ENCODE results near the gene RAB1B. TPM values are rescaled to one million over a fixed set of nuclear protein-coding genes. Genes with fewer than 3 reads are reported as not detected.

The RAB1B gene
- total and polyA plus RNA-seq, 2 experiments from 2014 or later = 86.7 to 146 TPM

- DNase-seq = no peak
- 23 to 30% methylated on average over 26 of the region's 26 CpGs for WGBS, 2 experiments (ENCODE audit: low coverage in 1 of 2, low lambda C conversion rate in 2 of 2, missing lambda C conversion rate in 2 of 2)
- in situ Hi-C loops (cut with MboI) = no loop called here
- Histone ChIP-seq H3K9me3 (ENCODE audit: low read depth) (no peaks in the 10 kb centered on the region), H3K27me3 (replicated peaks; ENCODE audit: insufficient read depth) (no peaks in the 10 kb centered on the region), H3K27ac (peak overlapping the region; percentile 70), H3K9ac (peak overlapping the region; percentile 71), H4K20me1 (ENCODE audit: insufficient read depth) (no peaks in the 10 kb centered on the region), H3K4me1 (ENCODE audit: insufficient read depth) (no peaks in the 10 kb centered on the region), H3K36me3 (ENCODE audit: low read depth) (no peaks in the 10 kb centered on the region), H3K79me2 (ENCODE audit: insufficient read depth) (peaks cover 29% of the 10 kb centered on the region), H3K4me2 (ENCODE audit: unreplicated experiment) (peak overlapping the region; percentile 77), H2AFZ (peak overlapping the region; percentile 70), H3F3A (ENCODE audit: insufficient read depth) (peaks cover 9% of the 10 kb centered on the region), H3K4me3 (peak overlapping the region; percentile 67), H3K9me2 (ENCODE audit: insufficient read depth) (no peaks in the 10 kb centered on the region)
- no peak for TF ChIP-seq EZH2 (IDR thresholded peaks at IDR 0.05; ENCODE audit: insufficient read depth, poor library complexity, severe bottlenecking)
- no peak for TF ChIP-seq EZH2phosphoT487 (IDR thresholded peaks at IDR 0.05; ENCODE audit: insufficient read depth, low read depth)
Measured at GRCh38 chr11:66311470-66311964, 43.1 kb downstream of the RAB1B start.

DNA sequence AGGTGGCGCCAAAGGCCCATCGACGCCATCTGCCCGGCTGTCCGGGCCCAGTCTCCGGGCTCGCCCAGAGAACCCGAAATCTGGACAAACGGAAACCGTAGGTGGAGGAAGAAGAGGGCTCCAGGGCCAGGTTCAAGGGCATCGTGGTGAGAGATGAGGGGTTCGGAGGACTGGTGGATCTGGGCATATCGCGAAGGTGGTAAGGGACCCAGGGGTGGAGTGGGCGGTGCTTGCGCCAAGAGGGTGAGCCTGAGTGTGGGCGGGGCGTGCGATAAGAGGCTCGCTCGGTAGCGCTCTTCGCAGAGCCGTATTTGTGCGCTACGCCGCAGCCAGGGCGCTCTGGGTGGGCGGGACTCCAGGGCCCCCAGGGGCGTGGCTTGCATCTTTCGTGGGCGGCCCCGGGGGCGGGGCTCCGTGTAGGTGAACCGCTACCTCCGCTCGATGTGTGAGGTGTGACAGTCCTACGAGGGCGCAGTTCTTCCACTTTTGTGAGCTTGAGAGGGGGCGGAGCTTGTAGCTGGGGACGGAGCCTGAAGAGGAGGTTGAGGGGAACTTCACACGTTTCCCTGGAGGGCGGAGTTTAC lies 43.6 kb downstream of the RAB1B start:
- H3K36me3 ChIP-seq (ENCODE audit: low read depth) = no peaks in the 10 kb centered on the region
- peak; percentile 97 for DNase-seq
- in situ Hi-C loops (cut with MboI) = no loop called here
- no peaks in the 10 kb centered on the region for H4K20me1 ChIP-seq (ENCODE audit: insufficient read depth)
- no peaks in the 10 kb centered on the region for H3K9me3 ChIP-seq (ENCODE audit: low read depth)
- H3K4me2 ChIP-seq (ENCODE audit: unreplicated experiment) = peak overlapping the region; percentile 77
- 0 to 1% methylated on average over 30 to 44 of the region's 44 CpGs for WGBS, 2 experiments (ENCODE audit: low coverage in 1 of 2, low lambda C conversion rate in 2 of 2, missing lambda C conversion rate in 2 of 2)
- peaks cover 32% of the 10 kb centered on the region for H3K79me2 ChIP-seq (ENCODE audit: insufficient read depth)
- H3K27me3 ChIP-seq (replicated peaks; ENCODE audit: insufficient read depth) = no peaks in the 10 kb centered on the region
- peak overlapping the region; percentile 67 for H3K4me3 ChIP-seq
- H3K9ac ChIP-seq = peak overlapping the region; percentile 71
- H3K27ac ChIP-seq = peak overlapping the region; percentile 70
- H3K9me2 ChIP-seq (ENCODE audit: insufficient read depth) = no peaks in the 10 kb centered on the region
- peak overlapping the region; percentile 70 for H2AFZ ChIP-seq
- 0 out of 2 replicates have a peak, but pooled peaks cover under 1% of the 10 kb centered on the region for H3K4me1 ChIP-seq (ENCODE audit: insufficient read depth)
- TF ChIP-seq EZH2 (IDR thresholded peaks at IDR 0.05; ENCODE audit: insufficient read depth, poor library complexity, severe bottlenecking) (no peak), EZH2phosphoT487 (IDR thresholded peaks at IDR 0.05; ENCODE audit: insufficient read depth, low read depth) (no peak)
- peaks cover 9% of the 10 kb centered on the region for H3F3A ChIP-seq (ENCODE audit: insufficient read depth)

GRCh38 chr11:66312549-66313320 lies 44.3 kb downstream of the RAB1B start:
- TF ChIP-seq EZH2 (IDR thresholded peaks at IDR 0.05; ENCODE audit: insufficient read depth, poor library complexity, severe bottlenecking) (no peak), EZH2phosphoT487 (IDR thresholded peaks at IDR 0.05; ENCODE audit: insufficient read depth, low read depth) (no peak)
- H3K9me2 ChIP-seq (ENCODE audit: insufficient read depth) = no peaks in the 10 kb centered on the region
- in situ Hi-C loops (cut with MboI) = no loop called here
- H3K4me3 ChIP-seq = peak overlapping the region; percentile 87
- H3K27ac ChIP-seq = peak overlapping the region; percentile 94
- peak overlapping the region; percentile 97 for H3K4me2 ChIP-seq (ENCODE audit: unreplicated experiment)
- peaks cover 9% of the 10 kb centered on the region for H3F3A ChIP-seq (ENCODE audit: insufficient read depth)
- WGBS, 2 experiments (ENCODE audit: low coverage in 1 of 2, low lambda C conversion rate in 2 of 2, missing lambda C conversion rate in 2 of 2) = 0 to 1% methylated on average over 18 to 49 of the region's 52 CpGs
- no peaks in the 10 kb centered on the region for H3K36me3 ChIP-seq (ENCODE audit: low read depth)
- H4K20me1 ChIP-seq (ENCODE audit: insufficient read depth) = no peaks in the 10 kb centered on the region
- peak overlapping the region; percentile 94 for H3K9ac ChIP-seq
- H3K27me3 ChIP-seq (replicated peaks; ENCODE audit: insufficient read depth) = no peaks in the 10 kb centered on the region
- peak overlapping the region; percentile 70 for H2AFZ ChIP-seq
- H3K4me1 ChIP-seq (ENCODE audit: insufficient read depth) = peaks cover 7% of the 10 kb centered on the region
- H3K79me2 ChIP-seq (ENCODE audit: insufficient read depth) = peaks cover 32% of the 10 kb centered on the region
- DNase-seq = peak; percentile 100
- no peaks in the 10 kb centered on the region for H3K9me3 ChIP-seq (ENCODE audit: low read depth)

DNA sequence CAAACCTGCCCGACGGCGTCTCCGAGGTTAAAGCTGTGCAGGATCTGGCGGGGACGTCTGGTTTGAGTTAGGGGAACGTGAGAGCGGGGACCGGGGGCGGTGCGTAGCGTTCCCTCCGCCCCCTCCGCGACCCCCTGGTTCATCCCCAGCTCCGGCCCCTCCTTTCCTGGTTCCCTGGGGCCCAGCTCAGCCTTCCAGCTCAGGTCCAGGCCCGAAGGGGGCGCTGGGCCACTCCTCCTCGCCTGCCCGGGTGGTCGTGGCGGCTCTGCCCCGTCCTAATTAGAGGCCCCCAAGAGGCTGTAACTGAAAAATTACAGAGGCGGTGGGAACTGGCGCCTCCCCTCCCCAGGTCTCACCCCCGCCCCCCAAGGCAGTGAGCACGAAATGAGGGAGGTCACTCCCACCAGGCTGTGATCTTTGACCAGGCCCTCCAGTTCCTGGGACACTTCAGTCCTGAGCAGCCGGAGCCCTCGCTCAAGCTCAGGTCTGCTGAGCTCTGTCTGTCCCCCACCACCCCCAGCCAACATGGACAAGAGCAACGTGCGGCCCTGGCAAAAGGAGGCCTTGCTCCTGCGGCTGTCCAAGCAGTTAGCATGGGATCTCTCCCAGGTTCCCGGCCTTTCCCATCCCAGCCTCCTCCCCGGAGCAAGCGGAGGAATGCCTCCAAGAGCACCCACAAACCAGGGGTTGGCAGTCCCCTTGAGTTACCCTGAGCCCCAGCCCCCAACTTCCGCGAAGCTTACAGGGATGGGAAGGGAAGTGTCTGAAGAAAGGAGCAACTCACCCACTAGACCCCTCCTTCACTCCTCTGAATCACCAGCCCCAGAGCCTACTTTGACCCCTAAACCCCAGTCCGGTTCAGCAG lies 45.1 kb downstream of the RAB1B start:
- WGBS, 2 experiments (ENCODE audit: low coverage in 1 of 2, low lambda C conversion rate in 2 of 2, missing lambda C conversion rate in 2 of 2) = 1% methylated on average over 23 to 38 of the region's 38 CpGs
- peaks cover 16% of the 10 kb centered on the region for H3K4me1 ChIP-seq (ENCODE audit: insufficient read depth)
- no peaks in the 10 kb centered on the region for H3K27me3 ChIP-seq (replicated peaks; ENCODE audit: insufficient read depth)
- peak overlapping the region; percentile 87 for H3K4me3 ChIP-seq
- H4K20me1 ChIP-seq (ENCODE audit: insufficient read depth) = no peaks in the 10 kb centered on the region
- H3K79me2 ChIP-seq (ENCODE audit: insufficient read depth) = peaks cover 32% of the 10 kb centered on the region
- peak overlapping the region; percentile 94 for H3K27ac ChIP-seq
- H3K36me3 ChIP-seq (ENCODE audit: low read depth) = no peaks in the 10 kb centered on the region
- in situ Hi-C loops (cut with MboI) = no loop called here
- peaks cover 15% of the 10 kb centered on the region for H3F3A ChIP-seq (ENCODE audit: insufficient read depth)
- H3K9ac ChIP-seq = peak overlapping the region; percentile 94
- no peaks in the 10 kb centered on the region for H3K9me2 ChIP-seq (ENCODE audit: insufficient read depth)
- no peaks in the 10 kb centered on the region for H3K9me3 ChIP-seq (ENCODE audit: low read depth)
- no peak overlapping the region for H2AFZ ChIP-seq
- TF ChIP-seq EZH2 (IDR thresholded peaks at IDR 0.05; ENCODE audit: insufficient read depth, poor library complexity, severe bottlenecking) (no peak), EZH2phosphoT487 (IDR thresholded peaks at IDR 0.05; ENCODE audit: insufficient read depth, low read depth) (no peak)
- H3K4me2 ChIP-seq (ENCODE audit: unreplicated experiment) = peak overlapping the region; percentile 97
- DNase-seq = peak; percentile 69

All from GM23248 (cell line).